GOT3 (cell line): ENCODE measurements around the gene TMEM135.
"Not testable (repeated sequence)": the region's sequence is repeated elsewhere in the genome, so short reads cannot be mapped to it uniquely, and the experiment has no call there.

ENCODE experiments used
- DNase-seq: peaks from one replicate; lab custom pipeline; 2025; ENCODE audit warnings: mixed read lengths; lab: John Stamatoyannopoulos, UW

The TMEM135 gene

DNA sequence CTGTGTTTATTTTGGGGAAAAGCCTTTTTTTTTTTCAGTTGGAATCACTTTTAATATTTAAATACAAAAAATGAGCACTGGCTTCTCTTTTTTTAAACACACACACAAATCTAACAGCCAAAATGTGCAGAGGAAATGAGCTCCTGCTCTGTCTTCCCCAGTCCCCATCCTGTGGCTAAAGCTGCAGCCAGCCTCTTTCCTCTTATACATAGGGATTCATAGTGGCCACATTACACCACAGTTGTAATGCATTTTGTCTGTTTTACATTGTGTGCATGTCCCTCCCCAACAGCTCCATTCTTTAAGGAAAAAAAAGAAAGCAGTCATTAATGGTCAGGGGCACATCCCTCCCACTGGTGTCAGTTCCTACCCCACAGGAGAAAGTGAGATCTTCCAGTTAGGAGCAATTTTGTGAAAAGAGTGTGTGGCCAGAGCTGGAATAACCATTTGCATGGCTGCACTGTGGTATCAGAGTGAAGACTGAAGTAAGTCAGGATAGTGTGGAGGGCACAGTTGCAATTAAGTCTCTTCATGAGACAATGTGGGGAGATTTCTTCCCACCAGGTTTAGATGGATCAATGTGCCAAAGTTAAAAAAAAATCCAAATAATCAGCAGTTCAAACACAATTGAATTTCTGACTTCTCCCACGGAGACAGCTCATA, 220.6 kb downstream of the TMEM135 start:
- DNase-seq, result no peak

DNA sequence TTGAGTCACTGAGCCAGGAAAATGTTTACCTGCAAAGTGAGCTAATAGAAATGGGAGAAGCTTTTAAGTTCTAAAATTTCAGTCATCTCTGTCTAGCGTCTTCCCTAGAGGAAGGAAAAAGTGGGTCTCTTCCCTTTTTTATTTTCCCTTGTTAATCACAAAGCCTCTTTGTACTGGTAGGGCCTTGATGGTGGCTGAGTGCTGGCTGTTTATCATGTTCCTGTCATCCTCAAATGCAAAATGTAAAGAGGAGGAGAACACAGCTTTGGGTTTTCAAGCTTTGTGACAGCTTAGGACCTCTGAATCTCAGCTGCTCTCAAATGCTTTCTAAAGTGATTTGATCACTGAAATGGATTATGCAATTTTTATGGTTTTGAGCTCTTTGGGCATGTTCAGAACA, 222.0 kb downstream of the TMEM135 start:
- no peak for DNase-seq

DNA sequence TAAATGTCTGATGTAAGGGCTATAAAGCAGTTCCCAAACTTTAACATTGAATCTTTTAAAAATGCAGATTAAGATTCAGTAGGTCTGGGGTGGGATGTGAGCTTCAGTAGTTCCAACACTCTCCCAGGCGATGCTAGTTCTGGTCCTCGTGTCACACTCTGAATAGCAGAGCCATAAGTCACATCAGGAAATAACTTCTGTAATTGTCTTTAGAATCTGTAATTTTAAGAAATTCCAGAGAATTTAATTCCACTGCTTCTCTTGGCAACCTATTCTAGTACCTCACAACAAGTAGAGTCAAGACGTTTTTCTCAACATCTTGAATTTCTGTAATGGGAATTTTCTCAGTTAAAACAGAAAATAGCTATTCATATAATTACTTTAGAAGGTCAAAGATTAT, 223.1 kb downstream of the TMEM135 start:
- no peak for DNase-seq

DNA sequence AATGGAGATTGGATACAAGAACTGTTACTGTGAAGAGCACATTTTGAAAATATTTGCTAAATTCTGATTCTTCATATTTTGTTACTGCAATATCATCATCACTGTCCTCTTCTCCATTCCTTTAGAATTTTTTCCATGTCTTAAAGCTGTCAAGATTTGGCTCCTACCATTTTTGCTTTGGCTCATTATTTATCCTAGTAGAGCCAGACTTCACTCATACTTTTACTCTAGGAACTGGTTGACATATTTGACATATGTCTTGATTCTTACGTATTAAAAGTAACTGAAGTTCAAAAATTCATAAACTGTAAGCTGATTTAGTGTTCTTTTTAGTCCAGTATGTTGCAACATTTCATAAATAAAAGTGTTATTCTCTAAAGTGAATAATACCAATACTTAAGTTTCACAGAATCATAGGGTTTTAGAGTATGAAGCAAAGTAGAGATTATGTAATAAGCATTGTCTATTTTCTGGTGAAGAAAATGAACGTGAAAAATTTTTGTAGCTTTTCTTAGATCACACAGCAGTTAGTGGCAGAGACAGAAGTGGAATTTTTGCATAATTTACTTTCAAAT, 225.6 kb downstream of the TMEM135 start:
- DNase-seq, result no peak

DNA sequence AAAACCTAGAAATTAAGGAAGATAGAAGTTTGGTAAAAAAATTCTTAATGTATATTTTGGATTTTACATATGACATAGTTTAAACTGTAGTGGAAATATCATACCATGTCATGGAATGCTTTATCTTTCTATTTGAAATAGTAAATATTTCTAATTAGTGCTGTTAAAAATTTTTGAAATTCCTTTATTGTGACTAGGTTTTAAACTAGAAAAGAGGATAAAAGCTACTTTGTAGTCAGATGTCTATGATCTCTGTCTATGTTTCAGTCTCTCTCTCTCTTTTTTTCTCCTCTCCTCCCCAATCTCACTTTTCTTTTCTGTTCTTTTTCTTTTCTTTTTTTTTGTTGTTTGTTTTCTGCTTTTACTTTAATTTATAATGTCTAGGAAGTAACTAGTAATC, 226.2 kb downstream of the TMEM135 start:
- DNase-seq, result no peak

DNA sequence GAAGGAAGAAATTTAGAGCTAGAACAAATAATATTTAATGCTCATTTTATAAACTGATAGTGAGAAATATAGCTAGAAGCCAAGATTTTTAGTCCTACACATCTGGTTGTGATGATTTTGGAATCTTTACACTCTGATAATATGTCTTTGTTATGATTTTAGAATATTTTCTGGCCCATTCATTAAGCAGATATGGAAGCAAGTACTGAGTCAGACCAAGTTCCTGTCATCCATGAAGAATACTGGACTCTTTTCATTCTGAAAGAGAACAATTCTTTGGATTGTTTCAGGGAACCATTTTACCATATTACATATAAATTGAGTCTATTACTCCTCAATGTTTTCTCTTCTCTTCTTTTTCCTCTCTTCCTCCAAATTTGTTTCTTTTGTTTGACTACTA, 227.4 kb downstream of the TMEM135 start:
- DNase-seq, result no peak

DNA sequence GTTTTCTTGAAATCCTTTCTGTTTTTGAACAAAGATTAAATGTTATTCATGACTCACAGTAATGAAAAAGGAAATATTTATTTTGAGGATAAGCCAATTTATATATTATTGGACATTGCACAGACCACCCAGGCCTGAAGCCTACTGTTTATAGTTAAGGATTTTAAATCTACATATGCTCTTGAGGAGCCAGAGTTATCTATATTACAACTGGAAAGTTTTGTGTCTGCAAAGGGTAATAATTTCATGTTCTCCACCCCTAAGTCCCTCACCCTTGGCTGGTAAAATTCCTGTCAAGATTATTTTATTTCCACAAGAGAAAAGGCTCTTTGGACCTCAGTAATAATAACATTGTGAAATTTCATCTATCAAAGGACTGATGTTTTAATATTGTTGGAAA, 228.2 kb downstream of the TMEM135 start:
- no peak for DNase-seq

DNA sequence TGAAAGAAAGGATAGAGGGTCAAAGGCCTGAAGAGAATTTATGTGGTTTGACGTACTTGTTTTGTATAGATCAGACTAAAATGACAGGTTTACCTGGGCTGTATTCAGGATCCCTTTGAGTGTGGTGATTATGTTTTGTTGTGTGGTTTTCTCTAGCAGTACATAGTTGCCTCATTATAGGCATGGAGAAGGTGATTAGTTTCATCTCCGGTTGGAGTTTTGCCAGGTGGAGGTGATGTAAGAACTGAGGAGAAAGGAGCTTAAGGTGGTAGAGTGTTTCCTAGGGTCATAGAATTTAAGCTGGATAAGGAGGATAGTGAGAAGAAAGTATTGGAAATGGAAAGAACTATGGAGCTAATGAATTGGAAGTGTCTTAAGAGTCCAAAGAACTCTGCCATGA, 229.0 kb downstream of the TMEM135 start:
- no peak for DNase-seq

DNA sequence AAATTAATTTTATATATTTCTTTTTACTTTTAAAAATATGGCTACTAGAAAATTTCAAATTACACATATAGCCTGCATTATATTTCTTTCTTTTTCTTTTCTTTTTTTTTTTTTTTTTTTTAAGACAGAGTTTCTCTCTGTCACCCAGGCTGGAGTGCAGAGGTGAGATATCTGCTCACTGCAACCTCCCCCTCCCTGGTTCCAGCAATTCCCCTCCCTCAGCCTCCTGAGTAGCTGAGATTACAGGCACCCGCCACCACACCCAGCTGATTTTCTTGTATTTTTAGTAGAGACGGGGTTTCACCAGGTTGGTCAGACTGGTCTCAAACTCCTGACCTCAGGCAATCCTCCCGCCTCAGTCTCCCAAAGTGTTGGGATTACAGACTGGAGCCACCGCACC, 234.2 kb downstream of the TMEM135 start:
- DNase-seq, result not testable (repeated sequence)

DNA sequence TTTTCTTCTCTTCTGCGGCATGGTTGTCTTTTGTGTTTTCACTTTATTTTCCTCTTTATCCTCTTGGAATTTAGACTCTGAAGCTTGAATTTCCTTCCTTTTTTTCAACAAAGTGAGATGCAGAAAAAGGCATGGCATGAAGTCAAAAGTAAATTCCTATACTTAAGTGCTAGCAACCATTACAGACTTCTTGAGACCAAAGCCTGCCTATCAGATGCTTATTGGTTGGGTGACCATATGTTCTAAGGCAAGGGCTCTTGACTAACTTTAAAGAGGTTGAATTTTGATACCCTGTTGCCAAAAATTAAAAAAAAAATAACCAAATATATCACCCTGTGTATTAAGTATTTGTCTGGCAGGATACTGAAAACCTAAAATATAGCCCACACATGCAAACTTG, 237.4 kb downstream of the TMEM135 start:
- no peak for DNase-seq

DNA sequence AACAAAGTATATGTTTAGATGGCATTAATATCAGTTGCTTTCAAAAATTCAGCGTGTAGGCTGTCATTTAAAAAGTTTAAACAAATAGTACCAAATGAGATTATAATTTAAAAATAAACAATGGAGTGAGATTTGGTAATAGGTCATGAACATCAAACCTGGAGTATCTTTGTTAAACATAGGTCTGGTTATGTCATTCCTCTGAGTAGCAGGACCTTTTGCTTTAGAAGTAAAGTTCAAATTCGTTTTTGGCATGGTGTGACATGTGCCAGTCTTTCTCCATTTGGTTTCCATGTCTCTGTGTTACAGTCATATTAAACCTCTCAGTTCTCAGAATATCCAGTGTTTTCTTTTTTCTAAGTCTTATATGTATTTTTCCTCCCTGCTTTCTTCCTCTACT, 242.4 kb downstream of the TMEM135 start:
- no peak for DNase-seq

DNA sequence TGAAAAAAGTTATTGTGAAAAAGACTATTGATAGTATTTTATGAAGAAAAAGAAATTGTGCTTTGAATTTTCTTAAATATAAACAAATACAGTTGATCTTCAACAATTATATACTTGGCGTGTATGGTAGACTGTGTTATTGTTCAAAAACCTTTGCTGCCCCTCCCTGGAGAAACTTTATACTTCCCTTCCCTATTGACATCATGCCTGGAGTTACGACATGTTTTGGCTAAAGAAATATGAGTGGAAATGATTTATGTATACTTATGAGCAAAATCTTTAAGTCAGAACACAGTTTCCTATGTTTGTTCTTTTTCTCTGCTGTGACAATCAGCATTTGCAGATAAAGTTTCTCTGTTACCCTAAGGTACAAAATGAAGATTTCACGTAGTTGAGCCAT, 243.8 kb downstream of the TMEM135 start:
- no peak for DNase-seq

DNA sequence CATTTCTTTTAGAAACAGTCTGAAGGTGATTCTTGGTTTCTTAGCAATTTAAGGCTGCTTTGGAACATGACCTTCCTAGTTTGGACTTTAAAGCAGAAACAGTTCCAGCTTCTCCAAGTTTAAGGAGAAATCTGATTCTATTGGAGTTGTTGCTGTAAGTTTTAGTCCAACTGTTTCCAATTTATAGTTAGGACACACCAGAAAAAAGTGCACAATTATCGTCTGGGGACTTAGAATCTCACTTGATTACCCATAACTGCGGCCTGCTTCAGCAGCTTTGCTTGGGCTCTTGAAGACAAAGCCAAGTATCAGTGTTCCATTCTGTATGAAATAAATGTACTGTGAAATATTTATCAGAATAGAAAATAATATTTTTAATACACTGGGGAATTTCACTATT, 246.6 kb downstream of the TMEM135 start:
- no peak for DNase-seq

DNA sequence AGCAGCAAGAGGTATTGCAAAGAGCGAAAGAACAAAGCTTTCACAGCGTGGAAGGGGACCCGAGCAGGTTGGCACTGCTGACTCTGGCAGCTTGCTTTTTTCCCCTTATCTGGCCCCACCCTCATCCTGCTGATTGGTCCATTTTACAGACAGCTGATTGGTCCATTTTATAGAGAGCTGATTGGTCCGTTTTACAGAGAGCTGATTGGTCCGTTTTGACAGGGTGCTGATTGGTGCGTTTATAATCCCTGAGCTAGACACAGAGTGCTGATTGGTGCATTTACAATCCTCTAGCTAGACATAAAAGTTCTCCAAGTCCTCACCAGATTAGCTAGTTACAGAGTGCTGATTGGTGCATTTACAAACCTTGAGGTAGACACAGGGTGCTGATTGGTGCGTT, 247.9 kb downstream of the TMEM135 start:
- not testable (repeated sequence) for DNase-seq

DNA sequence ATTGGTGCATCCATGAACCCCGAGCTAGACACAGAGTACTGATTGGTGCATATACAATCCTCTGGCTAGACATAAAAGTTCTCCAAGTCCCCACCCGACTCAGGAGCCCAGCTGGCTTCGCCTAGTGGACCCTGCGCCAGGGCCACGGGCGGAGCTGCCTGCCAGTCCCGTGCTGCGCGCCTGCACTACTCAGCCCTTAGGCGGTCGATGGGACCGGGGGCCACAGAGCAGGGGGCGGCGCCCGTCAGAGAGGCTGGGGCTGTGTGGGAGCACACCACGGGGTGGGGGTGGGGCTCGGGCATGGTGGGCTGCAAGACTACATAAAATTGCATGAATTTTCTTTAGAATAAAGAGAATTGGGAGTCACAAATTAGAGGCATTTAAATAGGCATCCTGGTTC, 248.6 kb downstream of the TMEM135 start:
- DNase-seq, result no peak

DNA sequence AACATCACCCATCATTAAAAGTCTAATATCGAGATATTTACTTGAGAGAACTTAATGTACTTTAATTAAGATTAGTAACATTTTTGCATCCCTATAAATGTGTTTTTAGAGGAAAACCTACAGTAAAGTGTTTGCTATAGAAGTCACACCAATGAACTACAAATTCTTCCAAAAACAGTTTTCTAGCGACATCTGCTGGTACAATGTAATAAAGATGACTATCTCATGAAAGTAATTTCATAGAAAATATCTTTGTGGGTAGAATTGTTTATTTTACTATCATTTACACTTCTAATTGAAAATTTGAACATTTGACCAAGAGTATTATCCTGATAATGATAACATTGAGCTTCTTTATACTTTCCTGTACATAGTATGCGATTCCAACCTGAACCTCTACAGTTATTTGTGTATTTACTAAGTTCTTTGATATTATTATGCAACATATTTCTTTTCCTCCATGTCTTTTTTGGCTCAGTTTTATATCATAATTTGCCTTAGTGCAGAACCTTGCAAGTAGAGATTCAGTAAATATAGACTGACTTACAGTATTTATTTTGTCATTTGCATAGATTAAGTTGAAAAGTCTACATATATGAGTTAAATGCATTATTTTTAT, 252.7 kb downstream of the TMEM135 start:
- no peak for DNase-seq

DNA sequence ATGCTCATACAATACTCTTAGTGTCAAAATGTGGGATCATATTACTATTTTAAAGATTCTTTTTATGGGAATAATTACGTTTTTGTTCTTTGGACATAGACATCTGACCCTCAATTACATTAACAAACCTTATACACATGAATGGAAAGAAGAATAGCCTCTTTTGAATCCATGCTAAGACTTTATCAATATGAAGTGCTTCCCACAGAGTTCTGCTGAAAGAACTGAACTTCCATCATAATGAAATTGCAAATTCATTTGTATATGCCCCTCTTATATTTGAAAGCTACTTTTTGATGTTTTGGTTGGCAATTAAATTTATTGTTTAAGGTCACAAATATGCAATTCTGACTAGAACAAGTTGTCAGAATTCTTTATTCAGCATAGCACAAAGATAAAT, 254.9 kb downstream of the TMEM135 start:
- no peak for DNase-seq

DNA sequence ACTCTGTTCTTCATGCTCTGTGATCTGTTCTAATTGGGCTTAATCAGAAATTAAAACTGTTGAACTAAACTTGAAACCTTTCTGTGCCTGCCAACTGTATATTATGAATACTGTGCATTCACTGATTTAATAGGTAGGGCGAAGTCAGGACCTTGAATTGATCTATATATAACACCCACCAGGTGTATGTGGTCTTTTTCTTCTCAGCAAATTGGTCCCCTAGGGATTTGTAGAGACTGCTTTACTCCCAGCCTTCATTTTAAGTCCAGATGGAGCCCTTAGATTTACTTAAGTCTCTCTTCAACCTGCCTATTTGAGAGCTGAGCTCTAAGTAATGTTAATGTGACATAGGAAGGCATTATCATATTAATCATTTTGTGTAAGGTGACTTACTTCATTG, 257.5 kb downstream of the TMEM135 start:
- no peak for DNase-seq

DNA sequence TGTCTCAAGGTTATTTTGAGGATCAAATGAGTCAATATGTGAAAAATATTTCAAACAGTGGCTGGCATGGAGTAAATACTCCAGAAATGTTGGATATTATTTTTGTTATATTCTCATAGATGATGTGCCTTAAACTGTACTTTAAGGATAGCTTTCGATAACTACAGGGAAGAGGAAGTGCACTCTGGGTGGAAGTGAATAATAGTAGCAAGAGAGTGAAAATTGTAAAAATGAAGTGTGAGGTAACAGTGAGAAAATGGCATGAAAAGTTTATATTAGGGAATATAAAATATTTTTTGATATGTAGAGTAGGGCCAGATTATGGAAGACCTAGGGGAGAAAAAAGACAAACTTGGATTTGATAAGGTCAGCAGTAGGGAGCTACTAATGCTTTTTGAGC, 258.9 kb downstream of the TMEM135 start:
- no peak for DNase-seq

DNA sequence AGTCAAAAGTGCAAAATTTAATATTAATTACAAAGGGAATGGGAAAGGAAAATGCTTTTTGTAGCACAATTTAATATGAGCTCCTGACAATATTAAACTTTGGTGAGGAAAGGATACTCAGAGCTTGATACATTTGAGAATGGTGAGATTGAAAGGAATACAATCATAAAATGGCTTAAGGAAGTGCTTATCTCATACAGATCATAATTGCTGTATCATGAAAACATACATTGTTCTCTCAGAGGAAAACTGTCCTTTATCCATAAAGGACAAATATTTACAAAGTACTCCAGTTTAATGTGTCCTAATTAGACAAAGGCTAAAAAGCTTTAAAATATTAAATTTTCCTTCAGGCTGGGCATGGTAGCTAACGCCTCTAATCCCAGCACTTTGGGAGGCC, 260.4 kb downstream of the TMEM135 start:
- no peak for DNase-seq

DNA sequence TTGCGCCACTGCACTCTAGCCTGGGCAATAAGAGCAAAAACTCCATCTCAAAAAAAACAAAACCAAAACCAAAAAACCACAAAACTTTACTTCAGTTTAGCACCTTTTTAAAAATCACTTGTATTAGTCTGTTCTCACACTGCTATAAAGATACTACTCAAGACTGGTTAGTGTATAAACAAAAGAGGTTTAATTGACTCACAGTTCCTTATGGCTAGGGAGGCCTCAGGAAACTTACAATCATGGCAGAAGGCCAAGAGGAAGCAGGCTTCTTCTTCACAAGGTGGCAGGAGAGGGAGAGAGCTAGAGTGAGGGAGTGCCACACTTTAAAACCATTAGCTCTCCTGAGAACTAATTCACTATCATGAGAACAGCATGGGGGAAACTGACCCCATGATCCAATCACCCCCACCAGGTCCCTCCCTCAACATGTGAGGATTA, 261.3 kb downstream of the TMEM135 start:
- DNase-seq, result no peak

DNA sequence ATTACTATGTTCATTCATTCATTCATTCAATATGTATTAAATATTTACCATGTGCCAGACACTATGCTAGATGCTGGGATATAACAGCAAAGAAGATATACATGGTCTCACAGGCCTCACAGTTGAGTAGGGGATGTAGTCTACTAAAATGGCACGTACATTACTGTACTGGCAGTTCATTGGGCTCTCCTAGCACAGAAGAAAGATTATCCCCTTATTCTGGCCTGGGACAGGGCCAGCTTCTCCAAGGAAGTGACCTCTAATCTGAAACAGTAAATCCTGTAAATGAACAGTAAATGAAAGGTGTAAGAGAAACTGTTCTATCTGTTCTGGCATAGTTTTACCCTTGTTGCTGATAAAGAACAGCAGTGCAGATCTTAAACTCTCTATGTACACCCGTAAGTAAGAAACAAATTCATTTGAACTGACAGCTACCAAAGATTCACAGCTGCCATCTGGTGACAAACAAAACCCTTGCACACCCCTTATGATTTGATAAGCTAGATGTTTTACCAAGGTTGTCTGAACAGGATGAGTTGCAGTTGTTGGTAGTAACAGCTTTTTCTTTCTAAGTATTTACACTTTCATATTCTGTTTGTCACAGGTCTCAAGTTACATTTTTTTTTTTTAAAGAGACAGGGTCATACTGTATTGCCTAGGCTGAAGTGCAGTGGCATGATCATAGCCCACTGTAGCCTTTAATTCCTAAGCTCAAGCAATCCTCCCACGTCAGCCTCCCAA, 263.1 kb downstream of the TMEM135 start:
- no peak for DNase-seq
